Mesendoderm (in vitro differentiated cells): Measurements from ENCODE around the gene FLVCR2.

Source experiments
- DNase-seq: peaks from one replicate; pipeline ENCODE4 v3.0.0; 2013
- H2AK5ac ChIP-seq: 2 replicates; pipeline ENCODE4 v1.6.1; 2013; ENCODE audit warnings: low read length, inconsistent platforms
- H2BK120ac ChIP-seq: 2 replicates; pipeline ENCODE4 v1.6.1; 2013; ENCODE audit warnings: low read depth, mild to moderate bottlenecking, low read length, moderate library complexity, mixed read lengths
- H2BK15ac ChIP-seq: replicated peaks from 2 replicates; pipeline ENCODE4 v1.6.1; 2013; ENCODE audit warnings: low read depth, mild to moderate bottlenecking, moderate library complexity
- H2BK5ac ChIP-seq: 2 replicates; pipeline ENCODE4 v1.6.1; 2013; ENCODE audit warnings: low read length, inconsistent platforms
- H3K18ac ChIP-seq: 2 replicates; pipeline ENCODE4 v1.6.1; 2013; ENCODE audit warnings: mild to moderate bottlenecking, low read length, mixed read lengths
- H3K23ac ChIP-seq: one replicate; pipeline ENCODE4 v1.6.1; 2013; ENCODE audit warnings: low read length
- H3K27ac ChIP-seq: 2 replicates; pipeline ENCODE4 v1.5.1; 2013; ENCODE audit warnings: low read depth, mild to moderate bottlenecking, inconsistent platforms, low read length, moderate library complexity
- H3K27me3 ChIP-seq: 2 replicates; pipeline ENCODE4 v1.6.1; 2013; ENCODE audit warnings: low read length, control low read depth, mild to moderate bottlenecking, inconsistent platforms; ENCODE audit not compliant: insufficient read depth, poor library complexity
- H3K36me3 ChIP-seq: 2 replicates; pipeline ENCODE4 v1.6.1; 2013; ENCODE audit warnings: low read length, inconsistent platforms; ENCODE audit not compliant: control insufficient read depth, insufficient read depth
- H3K4ac ChIP-seq: one replicate; pipeline ENCODE4 v1.6.1; 2013; ENCODE audit warnings: low read depth, mild to moderate bottlenecking, low read length, moderate library complexity
- H3K4me1 ChIP-seq: 2 replicates; pipeline ENCODE4 v1.6.1; 2013; ENCODE audit warnings: low read depth, low read length, inconsistent platforms; ENCODE audit not compliant: control insufficient read depth
- H3K4me2 ChIP-seq: 2 replicates; pipeline ENCODE4 v1.6.1; 2013; ENCODE audit warnings: low read length
- H3K4me3 ChIP-seq: 2 replicates; pipeline ENCODE4 v1.5.1; 2013; ENCODE audit warnings: mild to moderate bottlenecking, low read length
- H3K56ac ChIP-seq: one replicate; pipeline ENCODE4 v1.6.1; 2013; ENCODE audit warnings: low read length
- H3K79me1 ChIP-seq: 2 replicates; pipeline ENCODE4 v1.6.1; 2013; ENCODE audit warnings: low read length, inconsistent platforms
- H3K79me2 ChIP-seq: 2 replicates; pipeline ENCODE4 v1.6.1; 2013; ENCODE audit warnings: mild to moderate bottlenecking, low read length; ENCODE audit not compliant: control insufficient read depth, insufficient read depth
- H3K9ac ChIP-seq: 2 replicates; pipeline ENCODE4 v1.6.1; 2013; ENCODE audit warnings: low read length, inconsistent platforms
- H4K5ac ChIP-seq: one replicate; pipeline ENCODE4 v1.6.1; 2013; ENCODE audit warnings: low read length
- H4K8ac ChIP-seq: one replicate; pipeline ENCODE4 v1.6.1; 2013; ENCODE audit warnings: low read depth, mild to moderate bottlenecking, control low read depth, low read length, moderate library complexity
- WGBS: extraction: QIAGEN DNeasy Blood & Tissue Kit; methylation state at CpG from one replicate; pipeline ENCODE4 v1.1.7; 2013; ENCODE audit warnings: low lambda C conversion rate, missing lambda C conversion rate; ENCODE audit not compliant: insufficient coverage; ENCODE audit errors: extremely low coverage; 5-methylcytosine and 5-hydroxymethylcytosine counted together

The FLVCR2 gene

DNA sequence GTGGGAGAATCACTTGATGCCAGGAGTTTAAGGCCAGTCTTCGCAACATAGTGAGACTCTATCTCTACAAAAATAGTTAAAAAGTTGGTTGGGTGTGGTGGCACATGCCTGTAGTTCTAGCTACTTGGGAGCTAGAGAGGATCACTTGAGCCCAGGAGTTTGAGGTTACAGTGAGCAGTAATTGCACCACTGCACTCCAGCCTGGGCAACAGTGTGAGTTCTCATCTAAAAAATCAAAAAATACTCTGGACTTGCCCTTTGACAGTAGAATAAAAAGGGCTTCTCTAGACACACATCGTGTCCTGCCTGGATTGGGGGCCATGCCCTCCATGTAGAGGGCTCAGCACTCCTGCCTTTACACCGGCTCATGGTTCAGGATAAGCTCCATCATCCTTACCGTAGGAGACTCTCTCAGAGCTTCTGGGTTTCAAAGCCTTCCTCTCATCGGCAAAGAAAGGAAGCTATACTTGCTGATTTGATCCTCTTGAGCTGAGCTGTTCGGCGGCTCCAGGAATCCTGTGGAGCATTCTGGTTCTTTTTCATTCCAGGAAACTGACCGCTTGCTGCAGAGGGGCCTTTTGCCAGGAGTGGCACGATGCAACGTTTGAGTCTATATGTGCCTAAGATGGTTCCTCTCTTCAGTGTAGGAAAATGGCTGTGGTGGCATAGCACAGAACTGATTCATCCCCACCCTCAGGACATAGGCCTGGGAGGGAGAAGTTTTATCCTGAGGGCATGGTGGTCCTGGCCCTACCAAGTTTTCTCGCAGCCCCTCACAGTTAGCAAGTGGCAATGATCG lies 29.6 kb downstream of the FLVCR2 start:
- Histone ChIP-seq H3K79me2 (no peaks in the 10 kb centered on the region), H3K4ac (no peak overlapping the region), H2AK5ac (no peak overlapping the region), H3K9ac (no peak overlapping the region), H3K4me1 (peaks cover 16% of the 10 kb centered on the region), H3K4me3 (no peak overlapping the region), H2BK5ac (no peak overlapping the region), H2BK15ac (no peak overlapping the region), H3K36me3 (no peaks in the 10 kb centered on the region), H3K27me3 (no peaks in the 10 kb centered on the region), H3K27ac (no peak overlapping the region), H4K8ac (no peak overlapping the region), H2BK120ac (no peak overlapping the region), H3K4me2 (no peak overlapping the region), H3K23ac (no peak overlapping the region), H3K79me1 (no peaks in the 10 kb centered on the region), H4K5ac (no peak overlapping the region), H3K56ac (no peak overlapping the region), H3K18ac (no peak overlapping the region)
- DNase-seq = no peak
- no CpG with 5 or more reads among the region's 12 CpGs for WGBS

- Histone ChIP-seq H3K9ac (no peak overlapping the region), H3K79me2 (no peaks in the 10 kb centered on the region), H3K4me3 (no peak overlapping the region), H2BK15ac (no peak overlapping the region), H3K4ac (no peak overlapping the region), H2BK120ac (no peak overlapping the region), H3K27me3 (no peaks in the 10 kb centered on the region), H3K4me2 (no peak overlapping the region), H3K56ac (no peak overlapping the region), H4K5ac (no peak overlapping the region), H3K18ac (no peak overlapping the region), H4K8ac (no peak overlapping the region), H3K79me1 (no peaks in the 10 kb centered on the region), H3K23ac (no peak overlapping the region), H2AK5ac (no peak overlapping the region), H3K4me1 (peaks cover 16% of the 10 kb centered on the region), H2BK5ac (no peak overlapping the region), H3K36me3 (no peaks in the 10 kb centered on the region), H3K27ac (no peak overlapping the region)
- DNase-seq = no peak
- WGBS = no CpG with 5 or more reads among the region's 4 CpGs
Measured at GRCh38 chr14:75609116-75609515, 30.7 kb downstream of the FLVCR2 start.

- Histone ChIP-seq H3K4me1 (peaks cover 12% of the 10 kb centered on the region), H3K36me3 (no peaks in the 10 kb centered on the region), H2BK120ac (no peak overlapping the region), H4K8ac (no peak overlapping the region), H3K4me3 (no peak overlapping the region), H2BK5ac (no peak overlapping the region), H3K27me3 (no peaks in the 10 kb centered on the region), H2BK15ac (no peak overlapping the region), H3K18ac (no peak overlapping the region), H3K79me2 (no peaks in the 10 kb centered on the region), H3K4me2 (no peak overlapping the region), H3K56ac (no peak overlapping the region), H3K4ac (no peak overlapping the region), H4K5ac (no peak overlapping the region), H3K27ac (no peak overlapping the region), H2AK5ac (no peak overlapping the region), H3K9ac (no peak overlapping the region), H3K79me1 (no peaks in the 10 kb centered on the region), H3K23ac (no peak overlapping the region)
- no CpG with 5 or more reads among the region's 9 CpGs for whole genome bisulfite sequencing
- DNase-seq = no peak
Measured at GRCh38 chr14:75609606-75610475, 31.4 kb downstream of the FLVCR2 start.

- no peak overlapping the region for H3K18ac ChIP-seq
- H3K4me3 ChIP-seq = no peak overlapping the region
- no peaks in the 10 kb centered on the region for H3K27me3 ChIP-seq
- no peaks in the 10 kb centered on the region for H3K79me2 ChIP-seq
- no peak overlapping the region for H2BK15ac ChIP-seq
- H3K4me1 ChIP-seq = peaks cover 4% of the 10 kb centered on the region
- H2BK5ac ChIP-seq = no peak overlapping the region
- H3K9ac ChIP-seq = no peak overlapping the region
- no peak overlapping the region for H3K27ac ChIP-seq
- H4K8ac ChIP-seq = no peak overlapping the region
- no peak overlapping the region for H3K23ac ChIP-seq
- no peak overlapping the region for H3K4me2 ChIP-seq
- DNase-seq = no peak
- WGBS = no CpG with 5 or more reads among the region's 4 CpGs
- no peak overlapping the region for H3K56ac ChIP-seq
- no peak overlapping the region for H4K5ac ChIP-seq
- no peak overlapping the region for H3K4ac ChIP-seq
- H2AK5ac ChIP-seq = no peak overlapping the region
- no peak overlapping the region for H2BK120ac ChIP-seq
- no peaks in the 10 kb centered on the region for H3K79me1 ChIP-seq
- no peaks in the 10 kb centered on the region for H3K36me3 ChIP-seq
Measured at GRCh38 chr14:75610834-75611233, 32.4 kb downstream of the FLVCR2 start.

DNA sequence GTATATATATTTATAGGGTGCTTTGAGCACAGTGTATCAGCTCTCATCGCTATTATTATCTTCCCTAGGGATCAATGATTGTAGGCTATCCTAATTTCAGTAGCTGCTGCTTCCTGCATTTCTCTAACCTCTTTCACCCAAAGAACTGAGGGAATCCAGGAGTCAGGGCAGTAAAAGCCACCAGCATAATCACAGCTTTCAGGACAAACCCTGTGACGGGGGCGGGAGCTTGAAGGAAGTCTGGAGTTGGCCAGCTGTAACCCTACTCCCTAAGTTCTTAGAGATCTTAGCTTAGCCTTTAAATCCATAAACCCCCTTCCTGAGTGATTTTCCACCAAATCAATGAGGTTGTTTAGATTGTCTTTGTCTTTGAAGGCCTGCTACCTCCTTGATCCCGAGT lies 33.7 kb downstream of the FLVCR2 start:
- Histone ChIP-seq H3K18ac (no peak overlapping the region), H3K27me3 (no peaks in the 10 kb centered on the region), H2BK5ac (no peak overlapping the region), H3K4me3 (no peak overlapping the region), H3K36me3 (no peaks in the 10 kb centered on the region), H2AK5ac (no peak overlapping the region), H3K4ac (no peak overlapping the region), H2BK15ac (no peak overlapping the region), H3K4me2 (no peak overlapping the region), H3K23ac (no peak overlapping the region), H3K79me2 (no peaks in the 10 kb centered on the region), H3K4me1 (no peaks in the 10 kb centered on the region), H3K79me1 (no peaks in the 10 kb centered on the region), H4K5ac (no peak overlapping the region), H2BK120ac (no peak overlapping the region), H4K8ac (no peak overlapping the region), H3K27ac (no peak overlapping the region), H3K56ac (no peak overlapping the region), H3K9ac (no peak overlapping the region)
- no CpG with 5 or more reads among the region's 4 CpGs for WGBS
- DNase-seq = no peak
